Tibial nerve (tissue), 4 donors: Measurements from ENCODE around the gene SLC35F6. TPM values are rescaled to one million over a fixed set of nuclear protein-coding genes. Genes with fewer than 3 reads are reported as not detected.

Source experiments
- DNase-seq, 2 donors: peaks; one replicate each; pipeline ENCODE4 v3.0.0-alpha.2; 2019; ENCODE audit warnings: low spot score in 2 of 2
- H3K27ac ChIP-seq, 4 donors: fragments of 200-600 bp; sonication (generic) in 3 of 4; one replicate each; pipeline ENCODE4 v1.5.1; 2017 to 2019; ENCODE audit warnings: mild to moderate bottlenecking in 1 of 4
- H3K27me3 ChIP-seq, 2 donors: fragments of 200-600 bp; sonication (generic) in 1 of 2; one replicate each; pipeline versions ENCODE4 v1.5.1 to v1.6.0; 2017 to 2019
- H3K36me3 ChIP-seq, 3 donors: fragments of 200-600 bp; sonication (generic); one replicate each; pipeline ENCODE4 v1.5.1; 2018 to 2019
- H3K4me1 ChIP-seq, 4 donors: fragments of 200-600 bp; sonication (generic) in 3 of 4; one replicate each; pipeline ENCODE4 v1.5.1; 2017 to 2019
- H3K4me3 ChIP-seq, 4 donors: fragments of 200-600 bp; sonication (generic) in 3 of 4; one replicate each; pipeline ENCODE4 v1.5.1; 2017 to 2019; ENCODE audit warnings: mild to moderate bottlenecking in 1 of 4, moderate library complexity in 1 of 4
- H3K9me3 ChIP-seq, 4 donors: fragments of 200-600 bp; sonication (generic) in 3 of 4; one replicate each; pipeline ENCODE4 v1.5.1; 2017 to 2019
- EP300 ChIP-seq, 2 donors: sonication (generic); formaldehyde crosslinking; IDR thresholded peaks; one replicate each; pipeline ENCODE4 v1.6.1; 2017; ENCODE audit warnings: antibody characterized with exemption in 2 of 2, mild to moderate bottlenecking in 1 of 2
- POLR2A ChIP-seq, 2 donors: fragments of 450-650 bp; IDR thresholded peaks; one replicate each; pipeline ENCODE4 v1.6.1; 2017; ENCODE audit warnings: antibody characterized with exemption in 2 of 2, mild to moderate bottlenecking in 2 of 2, moderate library complexity in 2 of 2
- WGBS, 2 donors: methylation state at CpG; one replicate each; pipeline ENCODE4 v1.1.5; 2018; 5-methylcytosine and 5-hydroxymethylcytosine counted together
- total RNA-seq, 4 donors: library from RNA; depleted of rRNA; stranded (reverse); fragments of >200 nt; gene quantifications; one replicate each; pipeline ENCODE4 v1.1.0, GENCODE V29; 2016
- TF ChIP-seq, protein P1 (sequence below), 5 experiments: fragments of 200-600 bp in 3 of 5; fragments of 450-650 bp in 2 of 5; sonication (generic) in 3 of 5; IDR thresholded peaks; one replicate each; pipeline ENCODE4 v1.5.1; 2016 to 2019; ENCODE audit warnings: antibody characterized with exemption in 5 of 5, mild to moderate bottlenecking in 3 of 5, moderate library complexity in 2 of 5

Gene SLC35F6
- total RNA-seq, 4 donors from 2014 or later, result 30.1 to 51.6 (median 43.3) TPM

DNA sequence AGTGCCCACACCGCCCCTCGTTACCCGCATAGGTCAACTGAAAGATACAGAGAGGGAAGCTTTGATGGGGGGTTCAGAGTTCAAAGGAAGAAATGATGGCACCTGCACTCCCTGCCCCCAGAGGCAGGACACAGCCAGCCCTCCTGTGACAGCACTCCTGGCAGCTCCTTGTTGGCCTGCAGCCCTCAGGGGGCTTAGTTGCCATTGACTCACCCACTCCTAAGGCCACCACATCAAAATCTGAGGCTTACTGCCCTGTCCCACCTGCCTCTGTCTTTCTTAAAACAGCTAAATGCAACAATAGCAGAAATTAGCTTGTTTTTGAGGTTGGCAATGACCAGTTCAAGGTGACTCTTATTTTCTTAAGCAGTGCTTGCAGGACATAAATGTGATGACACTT is 31.6 kb upstream of the SLC35F6 start:
- Histone ChIP-seq H3K27me3 (peaks cover 0 to 6% of the 10 kb centered on the region in 2 donors), H3K9me3 (no peaks in the 10 kb centered on the region), H3K27ac (no peak overlapping the region), H3K4me1 (peaks cover 0 to 9% (median 6%) of the 10 kb centered on the region in 4 donors), H3K36me3 (no peaks in the 10 kb centered on the region), H3K4me3 (no peak overlapping the region)
- DNase-seq, result no peak
- TF ChIP-seq, protein P1, sequence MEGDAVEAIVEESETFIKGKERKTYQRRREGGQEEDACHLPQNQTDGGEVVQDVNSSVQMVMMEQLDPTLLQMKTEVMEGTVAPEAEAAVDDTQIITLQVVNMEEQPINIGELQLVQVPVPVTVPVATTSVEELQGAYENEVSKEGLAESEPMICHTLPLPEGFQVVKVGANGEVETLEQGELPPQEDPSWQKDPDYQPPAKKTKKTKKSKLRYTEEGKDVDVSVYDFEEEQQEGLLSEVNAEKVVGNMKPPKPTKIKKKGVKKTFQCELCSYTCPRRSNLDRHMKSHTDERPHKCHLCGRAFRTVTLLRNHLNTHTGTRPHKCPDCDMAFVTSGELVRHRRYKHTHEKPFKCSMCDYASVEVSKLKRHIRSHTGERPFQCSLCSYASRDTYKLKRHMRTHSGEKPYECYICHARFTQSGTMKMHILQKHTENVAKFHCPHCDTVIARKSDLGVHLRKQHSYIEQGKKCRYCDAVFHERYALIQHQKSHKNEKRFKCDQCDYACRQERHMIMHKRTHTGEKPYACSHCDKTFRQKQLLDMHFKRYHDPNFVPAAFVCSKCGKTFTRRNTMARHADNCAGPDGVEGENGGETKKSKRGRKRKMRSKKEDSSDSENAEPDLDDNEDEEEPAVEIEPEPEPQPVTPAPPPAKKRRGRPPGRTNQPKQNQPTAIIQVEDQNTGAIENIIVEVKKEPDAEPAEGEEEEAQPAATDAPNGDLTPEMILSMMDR (IDR thresholded peaks at IDR 0.05), result no peak
- TF ChIP-seq EP300 (IDR thresholded peaks at IDR 0.05) (no peak), POLR2A (IDR thresholded peaks at IDR 0.05) (no peak)
- 86% methylated on average over 3 of the region's 3 CpGs for WGBS, 2 donors

DNA sequence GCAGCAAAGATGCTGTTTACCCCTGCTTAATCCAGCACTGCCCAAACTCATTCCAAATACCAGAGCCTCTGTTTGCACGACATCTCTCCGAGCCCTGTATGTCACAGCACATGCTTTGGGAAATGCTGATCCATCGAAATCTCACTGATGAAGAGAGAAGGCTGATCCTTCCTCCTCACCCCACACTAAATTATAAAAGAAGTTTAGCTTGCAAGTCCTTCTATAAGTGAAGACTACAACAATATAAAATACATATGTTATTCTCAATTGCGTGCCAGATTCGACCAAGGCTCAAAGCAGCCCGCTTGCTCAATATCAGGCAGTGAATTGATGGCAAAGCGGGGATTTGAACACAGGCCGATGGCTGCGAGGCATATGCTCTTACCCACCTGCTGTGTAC is 30.7 kb upstream of the SLC35F6 start:
- H3K4me3 ChIP-seq, result no peak overlapping the region
- peaks cover 0 to 9% (median 6%) of the 10 kb centered on the region in 4 donors for H3K4me1 ChIP-seq
- H3K27ac ChIP-seq, result no peak overlapping the region
- H3K27me3 ChIP-seq, result peaks cover 0 to 2% of the 10 kb centered on the region in 2 donors
- 81 to 86% methylated on average over 9 of the region's 9 CpGs for WGBS, 2 donors
- DNase-seq, result no peak
- H3K9me3 ChIP-seq, result no peaks in the 10 kb centered on the region
- H3K36me3 ChIP-seq, result no peaks in the 10 kb centered on the region
- TF ChIP-seq, protein P1 (IDR thresholded peaks at IDR 0.05), result no peak
- TF ChIP-seq POLR2A (IDR thresholded peaks at IDR 0.05) (no peak), EP300 (IDR thresholded peaks at IDR 0.05) (no peak)

DNA sequence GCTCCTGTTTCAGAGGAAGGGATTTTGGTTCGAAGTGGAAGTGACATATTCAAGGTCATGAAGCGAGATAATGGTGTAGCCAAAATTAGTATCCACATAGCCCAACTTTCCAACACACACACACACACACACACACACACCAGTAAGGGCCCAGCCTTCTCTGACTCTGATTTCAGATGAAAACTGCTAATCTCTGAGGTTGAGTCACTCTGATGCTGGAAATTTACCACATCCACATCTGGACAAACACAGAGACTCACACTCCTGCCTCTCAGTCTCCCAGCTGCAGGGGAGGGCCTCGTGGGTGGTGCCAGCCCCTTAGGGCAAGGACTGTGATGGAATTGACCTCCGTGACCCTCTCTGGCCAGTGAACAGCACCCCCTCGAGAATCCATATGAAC is 29.0 kb upstream of the SLC35F6 start:
- H3K4me3 ChIP-seq, result no peak overlapping the region
- WGBS, 2 donors, result 46 to 56% methylated on average over 4 to 5 of the region's 5 CpGs
- H3K27ac ChIP-seq, result no peak overlapping the region
- no peak for DNase-seq
- no peak for TF ChIP-seq POLR2A (IDR thresholded peaks at IDR 0.05)
- TF ChIP-seq, protein P1 (IDR thresholded peaks at IDR 0.05), result no peak
- no peak for TF ChIP-seq EP300 (IDR thresholded peaks at IDR 0.05)
- H3K4me1 ChIP-seq, result peaks cover 0 to 9% (median 6%) of the 10 kb centered on the region in 4 donors
- no peaks in the 10 kb centered on the region for H3K27me3 ChIP-seq
- no peaks in the 10 kb centered on the region for H3K9me3 ChIP-seq
- no peaks in the 10 kb centered on the region for H3K36me3 ChIP-seq

DNA sequence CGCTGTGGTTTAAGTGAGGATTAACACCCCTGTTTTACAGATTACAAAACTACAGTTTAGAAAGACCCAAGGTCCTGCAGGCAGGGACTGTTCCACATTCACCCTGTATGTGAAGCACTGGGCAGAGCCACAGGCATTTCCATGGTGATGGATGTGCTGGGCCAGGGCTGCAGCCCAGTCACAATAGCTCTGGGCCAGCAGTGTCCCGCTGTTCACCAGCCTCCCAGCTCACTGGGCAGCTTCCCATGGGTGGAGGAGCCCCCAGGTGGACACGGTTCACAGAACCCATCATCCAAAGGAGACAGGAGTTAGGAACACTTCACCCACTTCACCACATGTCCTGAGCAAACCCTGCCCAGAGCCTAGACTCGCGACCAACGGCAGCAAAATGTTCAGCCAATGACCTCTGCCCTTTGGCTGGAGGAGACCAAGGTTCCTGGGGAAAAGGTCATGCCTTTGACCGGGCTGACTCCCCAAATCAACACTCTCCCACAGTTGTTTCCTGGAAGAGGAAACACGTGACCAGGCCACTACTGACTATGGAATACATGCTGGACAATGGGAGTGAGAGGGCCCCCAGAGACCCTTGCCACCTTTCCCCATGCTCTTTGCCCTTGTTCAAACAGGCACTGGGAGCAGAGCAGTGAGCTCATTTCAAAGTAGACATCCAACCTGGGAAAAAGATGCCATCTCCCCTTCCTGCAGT is 28.0 kb upstream of the SLC35F6 start:
- H3K36me3 ChIP-seq, result no peaks in the 10 kb centered on the region
- no peak overlapping the region for H3K4me3 ChIP-seq
- 30 to 39% methylated on average over 8 of the region's 8 CpGs for WGBS, 2 donors
- no peak for DNase-seq
- H3K4me1 ChIP-seq, result peaks cover 0 to 9% (median 6%) of the 10 kb centered on the region in 4 donors
- TF ChIP-seq POLR2A (IDR thresholded peaks at IDR 0.05) (no peak), EP300 (IDR thresholded peaks at IDR 0.05) (no peak)
- TF ChIP-seq, protein P1 (IDR thresholded peaks at IDR 0.05), result no peak
- no peaks in the 10 kb centered on the region for H3K27me3 ChIP-seq
- no peaks in the 10 kb centered on the region for H3K9me3 ChIP-seq
- no peak overlapping the region for H3K27ac ChIP-seq

DNA sequence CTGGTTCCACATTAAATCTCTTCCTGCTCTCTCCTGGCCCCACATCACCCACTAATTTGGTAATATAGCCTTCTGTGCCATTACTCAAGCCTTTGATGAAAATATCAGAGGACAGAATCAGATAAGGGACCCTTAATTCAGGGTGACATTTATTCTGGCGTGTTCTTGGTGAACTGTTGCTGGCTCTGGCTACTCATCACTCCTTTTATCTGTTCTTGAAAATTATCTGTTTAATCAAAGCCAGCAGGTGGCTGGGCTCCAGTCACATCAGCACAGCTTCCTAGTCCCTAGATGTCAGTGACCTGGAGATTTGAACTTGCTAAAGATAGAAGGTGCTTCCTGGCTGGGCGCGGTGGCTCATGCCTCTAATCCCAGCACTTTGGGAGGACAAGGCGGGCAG is 26.9 kb upstream of the SLC35F6 start:
- Histone ChIP-seq H3K4me3 (no peak overlapping the region), H3K27ac (no peak overlapping the region), H3K36me3 (no peaks in the 10 kb centered on the region), H3K9me3 (no peaks in the 10 kb centered on the region), H3K27me3 (no peaks in the 10 kb centered on the region), H3K4me1 (peaks cover 0 to 9% (median 6%) of the 10 kb centered on the region in 4 donors)
- TF ChIP-seq, protein P1 (IDR thresholded peaks at IDR 0.05), result no peak
- no peak for TF ChIP-seq POLR2A (IDR thresholded peaks at IDR 0.05)
- TF ChIP-seq EP300 (IDR thresholded peaks at IDR 0.05), result no peak
- DNase-seq, result no peak
- WGBS, 2 donors, result 88 to 90% methylated on average over 4 of the region's 4 CpGs
